Spleen (tissue), 11 donors: ENCODE results near the gene HDAC9. TPM values are rescaled to one million over a fixed set of nuclear protein-coding genes. Genes with fewer than 3 reads are reported as not detected.

Experiments used
- DNase-seq: peaks from one replicate; pipeline ENCODE4 v3.0.0-alpha.2; 2020
- H3K27ac ChIP-seq, 8 donors: fragments of 200-600 bp; sonication (generic) in 7 of 8; 1 replicate in 4 of 8; 2 replicates in 4 of 8; pipeline versions ENCODE4 v1.5.0 to v1.8.0; 2016 to 2021; ENCODE audit warnings: inconsistent platforms in 4 of 8, mild to moderate bottlenecking in 4 of 8, moderate library complexity in 1 of 8
- H3K27me3 ChIP-seq, 7 donors: fragments of 200-600 bp; sonication (generic) in 6 of 7; replicated peaks in 1 of 7; 1 replicate in 4 of 7; 2 replicates in 3 of 7; pipeline versions ENCODE4 v1.5.0 to v1.8.0; 2016 to 2021; ENCODE audit warnings: inconsistent platforms in 3 of 7, mild to moderate bottlenecking in 1 of 7
- H3K36me3 ChIP-seq, 6 donors: fragments of 200-600 bp; sonication (generic) in 5 of 6; 1 replicate in 4 of 6; 2 replicates in 2 of 6; pipeline versions ENCODE4 v1.5.0 to v1.8.0; 2016 to 2021; ENCODE audit warnings: inconsistent platforms in 2 of 6
- H3K4me1 ChIP-seq, 6 donors: fragments of 200-600 bp; sonication (generic) in 5 of 6; 1 replicate in 3 of 6; 2 replicates in 3 of 6; pipeline versions ENCODE4 v1.5.0 to v1.8.0; 2016 to 2021; ENCODE audit warnings: inconsistent platforms in 3 of 6
- H3K4me3 ChIP-seq, 8 donors: fragments of 200-600 bp; sonication (generic) in 7 of 8; 1 replicate in 4 of 8; 2 replicates in 4 of 8; pipeline versions ENCODE4 v1.5.0 to v1.8.0; 2016 to 2021; ENCODE audit warnings: inconsistent platforms in 4 of 8, mild to moderate bottlenecking in 4 of 8, moderate library complexity in 2 of 8
- H3K9me3 ChIP-seq, 8 donors: fragments of 200-600 bp; sonication (generic) in 7 of 8; 1 replicate in 4 of 8; 2 replicates in 4 of 8; pipeline versions ENCODE4 v1.5.0 to v1.8.0; 2016 to 2021; ENCODE audit warnings: inconsistent platforms in 4 of 8
- CTCF ChIP-seq, 11 experiments: fragments of 200-600 bp in 7 of 11; fragments of 450-650 bp in 4 of 11; sonication (generic) in 4 of 11; IDR thresholded peaks in 8 of 11; conservative IDR thresholded peaks in 3 of 11; 1 replicate in 7 of 11; 2 replicates in 4 of 11; pipeline versions ENCODE4 v1.4.0 to v1.8.0; 2016 to 2021; ENCODE audit warnings: antibody characterized with exemption in 11 of 11, inconsistent platforms in 4 of 11, mild to moderate bottlenecking in 1 of 11
- POLR2A ChIP-seq, 3 donors: fragments of 450-650 bp; IDR thresholded peaks; one replicate each; pipeline ENCODE4 v1.5.1; 2017; ENCODE audit warnings: antibody characterized with exemption in 3 of 3, mild to moderate bottlenecking in 1 of 3
- POLR2AphosphoS5 ChIP-seq, 3 donors: sonication (generic); formaldehyde crosslinking; IDR thresholded peaks; one replicate each; pipeline ENCODE4 v1.5.1; 2017; ENCODE audit warnings: antibody characterized with exemption in 3 of 3
- WGBS, 5 donors: extraction: QIAGEN DNeasy Blood & Tissue Kit in 3 of 5; methylation state at CpG; one replicate each; pipeline versions ENCODE4 v1.1.5 to v1.1.7; 2013 to 2018; 5-methylcytosine and 5-hydroxymethylcytosine counted together
- intact Hi-C: fragments of 100-400 bp; cut with DNase I; formaldehyde crosslinking; loops from one replicate; pipeline ENCODE4 v1.15.0; 2023; ENCODE audit warnings: low total_unique reads
- polyA plus RNA-seq, 3 donors: library from polyadenylated mRNA; stranded (reverse); fragments of 200-250 nt; gene quantifications; one replicate each; pipeline ENCODE4 v1.2.1, GENCODE V29; 2013
- total RNA-seq, 7 donors: library from RNA; depleted of rRNA in 3 of 7; stranded (reverse); fragments of >200 nt in 3 of 7; fragmentation: NEBNext Ultra II Directional in 4 of 7; extraction: Animal tissue kit (Norgen Biotek cat#: 25700) in 4 of 7; gene quantifications; one replicate each; pipeline versions ENCODE4 v1.1.0 to v1.2.1, GENCODE V29; 2016 to 2021
- donor health status: healthy with polysubstance abuse.
- donor health status: DM: no; HTN: no; CAD: no; lungs with moderate emphysema.
- donor health status: DM: no; HTN: no; CAD: no.
- donor health status: Bipolar disorder and iron deficiency.
- donor health status: healthy.
- donor health status: DM: no; HTN: no; CAD: no.
- donor health status: DM: yes; HTN: yes; CAD: no.

HDAC9 gene
- total and polyA plus RNA-seq, 10 donors, result 15.9 to 100 (median 66.1) TPM

GRCh38 chr7:18828994-18829857, 333.7 kb downstream of the HDAC9 start:
- WGBS, 5 donors, result 88 to 92% (median 90%) methylated on average over 11 of the region's 11 CpGs
- Histone ChIP-seq H3K4me3 (no peak overlapping the region), H3K27ac (no peak overlapping the region), H3K9me3 (no peaks in the 10 kb centered on the region), H3K36me3 (no peaks in the 10 kb centered on the region), H3K4me1 (no peaks in the 10 kb centered on the region), H3K27me3 (no peaks in the 10 kb centered on the region)
- TF ChIP-seq POLR2AphosphoS5 (IDR thresholded peaks at IDR 0.05) (no peak), CTCF (IDR thresholded peaks at IDR 0.05 in 8 of 11, conservative IDR thresholded peaks at IDR 0.05 in 3 of 11) (no peak), POLR2A (IDR thresholded peaks at IDR 0.05) (no peak)
- intact Hi-C loops, result no loop called here
- no peak for DNase-seq

GRCh38 chr7:18829858-18830285, 334.3 kb downstream of the HDAC9 start:
- 61 to 73% (median 72%) methylated on average over 3 of the region's 3 CpGs for WGBS, 5 donors
- Histone ChIP-seq H3K4me3 (no peak overlapping the region), H3K4me1 (no peaks in the 10 kb centered on the region), H3K27me3 (no peaks in the 10 kb centered on the region), H3K9me3 (no peaks in the 10 kb centered on the region), H3K27ac (no peak overlapping the region), H3K36me3 (no peaks in the 10 kb centered on the region)
- intact Hi-C loops, result no loop called here
- TF ChIP-seq CTCF (IDR thresholded peaks at IDR 0.05 in 8 of 11, conservative IDR thresholded peaks at IDR 0.05 in 3 of 11), result no peak
- TF ChIP-seq POLR2A (IDR thresholded peaks at IDR 0.05), result no peak
- TF ChIP-seq POLR2AphosphoS5 (IDR thresholded peaks at IDR 0.05), result no peak
- no peak for DNase-seq

- no peak for TF ChIP-seq POLR2A (IDR thresholded peaks at IDR 0.05)
- no peak for TF ChIP-seq CTCF (IDR thresholded peaks at IDR 0.05 in 8 of 11, conservative IDR thresholded peaks at IDR 0.05 in 3 of 11)
- no peak for TF ChIP-seq POLR2AphosphoS5 (IDR thresholded peaks at IDR 0.05)
- Histone ChIP-seq H3K4me3 (no peak overlapping the region), H3K36me3 (no peaks in the 10 kb centered on the region), H3K9me3 (no peaks in the 10 kb centered on the region), H3K4me1 (no peaks in the 10 kb centered on the region), H3K27ac (no peak overlapping the region), H3K27me3 (no peaks in the 10 kb centered on the region)
- no peak for DNase-seq
- 53 to 66% (median 62%) methylated on average over 4 of the region's 4 CpGs for WGBS, 5 donors
- intact Hi-C loops, result no loop called here
These were observed 335.9 kb downstream of the HDAC9 start for GRCh38 chr7:18831419-18831818.

- H3K36me3 ChIP-seq, result no peaks in the 10 kb centered on the region
- 80 to 90% (median 86%) methylated on average over 2 of the region's 2 CpGs for WGBS, 5 donors
- no peak overlapping the region for H3K4me3 ChIP-seq
- H3K9me3 ChIP-seq, result no peaks in the 10 kb centered on the region
- H3K4me1 ChIP-seq, result no peaks in the 10 kb centered on the region
- intact Hi-C loops, result no loop called here
- no peaks in the 10 kb centered on the region for H3K27me3 ChIP-seq
- TF ChIP-seq POLR2A (IDR thresholded peaks at IDR 0.05), result no peak
- TF ChIP-seq CTCF (IDR thresholded peaks at IDR 0.05 in 8 of 11, conservative IDR thresholded peaks at IDR 0.05 in 3 of 11), result no peak
- TF ChIP-seq POLR2AphosphoS5 (IDR thresholded peaks at IDR 0.05), result no peak
- DNase-seq, result no peak
- H3K27ac ChIP-seq, result no peak overlapping the region
These were observed 336.4 kb downstream of the HDAC9 start for GRCh38 chr7:18831943-18832342.
